HUES48 (cell line): Measurements from ENCODE around the gene SH3TC2.

Source experiments
- H3K27ac ChIP-seq: one replicate; pipeline ENCODE4 v1.7.0; 2013; ENCODE audit warnings: low read depth, low read length, inconsistent platforms
- H3K27me3 ChIP-seq: 2 replicates; pipeline ENCODE4 v1.6.1; 2013; ENCODE audit warnings: mild to moderate bottlenecking, low read length; ENCODE audit not compliant: control insufficient read depth, insufficient read depth
- H3K36me3 ChIP-seq: 2 replicates; pipeline ENCODE4 v1.6.1; 2013; ENCODE audit warnings: low read length; ENCODE audit not compliant: control insufficient read depth, insufficient read depth
- H3K4me1 ChIP-seq: 2 replicates; pipeline ENCODE4 v1.6.1; 2013; ENCODE audit warnings: mild to moderate bottlenecking, low read length; ENCODE audit not compliant: control insufficient read depth, insufficient read depth
- H3K4me3 ChIP-seq: 2 replicates; pipeline ENCODE4 v1.5.1; 2013; ENCODE audit warnings: mild to moderate bottlenecking, low read depth, low read length
- H3K9ac ChIP-seq: 2 replicates; pipeline ENCODE4 v1.6.1; 2013; ENCODE audit warnings: mild to moderate bottlenecking, low read depth, low read length, moderate library complexity
- H3K9me3 ChIP-seq: 2 replicates; pipeline ENCODE4 v1.6.1; 2013; ENCODE audit warnings: low read length; ENCODE audit not compliant: control insufficient read depth, insufficient read depth

SH3TC2 gene

GRCh38 chr5:148986636-148987035, 76.2 kb downstream of the SH3TC2 start:
- H3K36me3 ChIP-seq = no peaks in the 10 kb centered on the region
- H3K9me3 ChIP-seq = no peaks in the 10 kb centered on the region
- peaks cover 24% of the 10 kb centered on the region for H3K4me1 ChIP-seq
- no peak overlapping the region for H3K4me3 ChIP-seq
- no peak overlapping the region for H3K9ac ChIP-seq
- H3K27me3 ChIP-seq = no peaks in the 10 kb centered on the region
- no peak overlapping the region for H3K27ac ChIP-seq

GRCh38 chr5:148984345-148984744, 78.5 kb downstream of the SH3TC2 start:
- H3K4me1 ChIP-seq = peaks cover 21% of the 10 kb centered on the region
- H3K27ac ChIP-seq = peak overlapping the region; percentile 70
- no peaks in the 10 kb centered on the region for H3K27me3 ChIP-seq
- no peaks in the 10 kb centered on the region for H3K36me3 ChIP-seq
- no peak overlapping the region; the same call in 1 of the 2 replicates for H3K4me3 ChIP-seq
- H3K9me3 ChIP-seq = no peaks in the 10 kb centered on the region
- no peak overlapping the region for H3K9ac ChIP-seq

GRCh38 chr5:148981353-148981752, 81.5 kb downstream of the SH3TC2 start:
- H3K27me3 ChIP-seq = no peaks in the 10 kb centered on the region
- peaks cover 24% of the 10 kb centered on the region for H3K4me1 ChIP-seq
- H3K9ac ChIP-seq = no peak overlapping the region
- H3K27ac ChIP-seq = no peak overlapping the region
- no peak overlapping the region for H3K4me3 ChIP-seq
- no peaks in the 10 kb centered on the region for H3K36me3 ChIP-seq
- H3K9me3 ChIP-seq = no peaks in the 10 kb centered on the region

GRCh38 chr5:148980731-148981130, 82.1 kb downstream of the SH3TC2 start:
- Histone ChIP-seq H3K9ac (no peak overlapping the region), H3K27ac (no peak overlapping the region), H3K27me3 (no peaks in the 10 kb centered on the region), H3K4me3 (no peak overlapping the region), H3K9me3 (no peaks in the 10 kb centered on the region), H3K36me3 (no peaks in the 10 kb centered on the region), H3K4me1 (peaks cover 24% of the 10 kb centered on the region)

GRCh38 chr5:148979083-148979723, 83.7 kb downstream of the SH3TC2 start:
- no peak overlapping the region for H3K4me3 ChIP-seq

GRCh38 chr5:148978370-148979082, 84.3 kb downstream of the SH3TC2 start:
- Histone ChIP-seq H3K9ac (no peak overlapping the region), H3K4me1 (peaks cover 10% of the 10 kb centered on the region), H3K27ac (no peak overlapping the region), H3K27me3 (no peaks in the 10 kb centered on the region), H3K9me3 (no peaks in the 10 kb centered on the region), H3K36me3 (no peaks in the 10 kb centered on the region), H3K4me3 (no peak overlapping the region)

More at GRCh38 chr5:148979083-148979723, 83.7 kb downstream of the SH3TC2 start:
- Histone ChIP-seq H3K4me1 (peaks cover 17% of the 10 kb centered on the region), H3K27ac (no peak overlapping the region), H3K9me3 (no peaks in the 10 kb centered on the region), H3K9ac (no peak overlapping the region), H3K27me3 (no peaks in the 10 kb centered on the region), H3K36me3 (no peaks in the 10 kb centered on the region)

- H3K4me1 ChIP-seq = peaks cover 4% of the 10 kb centered on the region; the same call in 1 of the 2 replicates
- no peaks in the 10 kb centered on the region for H3K36me3 ChIP-seq
- peak overlapping the region; percentile 18 for H3K27ac ChIP-seq
These were observed 86.1 kb downstream of the SH3TC2 start for GRCh38 chr5:148976569-148977381.

GRCh38 chr5:148974642-148975327, 88.1 kb downstream of the SH3TC2 start:
- H3K4me1 ChIP-seq = peaks cover 11% of the 10 kb centered on the region
- no peak overlapping the region for H3K27ac ChIP-seq
- H3K4me3 ChIP-seq = no peak overlapping the region

More at GRCh38 chr5:148976569-148977381, 86.1 kb downstream of the SH3TC2 start:
- Histone ChIP-seq H3K4me3 (no peak overlapping the region), H3K27me3 (no peaks in the 10 kb centered on the region), H3K9ac (no peak overlapping the region), H3K9me3 (no peaks in the 10 kb centered on the region)

GRCh38 chr5:148973455-148973854, 89.4 kb downstream of the SH3TC2 start:
- no peak overlapping the region for H3K9ac ChIP-seq
- no peak overlapping the region for H3K4me3 ChIP-seq
- no peaks in the 10 kb centered on the region for H3K9me3 ChIP-seq
- no peak overlapping the region for H3K27ac ChIP-seq
- H3K27me3 ChIP-seq = no peaks in the 10 kb centered on the region
- H3K4me1 ChIP-seq = peaks cover 13% of the 10 kb centered on the region
- H3K36me3 ChIP-seq = no peaks in the 10 kb centered on the region

More at GRCh38 chr5:148974642-148975327, 88.1 kb downstream of the SH3TC2 start:
- Histone ChIP-seq H3K27me3 (no peaks in the 10 kb centered on the region), H3K9me3 (no peaks in the 10 kb centered on the region), H3K36me3 (no peaks in the 10 kb centered on the region), H3K9ac (no peak overlapping the region)

- Histone ChIP-seq H3K4me1 (peaks cover 13% of the 10 kb centered on the region), H3K27ac (no peak overlapping the region), H3K9me3 (no peaks in the 10 kb centered on the region), H3K4me3 (no peak overlapping the region), H3K9ac (no peak overlapping the region), H3K36me3 (no peaks in the 10 kb centered on the region), H3K27me3 (no peaks in the 10 kb centered on the region)
These were observed 89.9 kb downstream of the SH3TC2 start for GRCh38 chr5:148972974-148973374.
